H1 (cell line): Measurements from ENCODE around the gene SDHAF4. TPM values are rescaled to one million over a fixed set of nuclear protein-coding genes. Genes with fewer than 3 reads are reported as not detected.

ENCODE experiments used
- CREB1 ChIP-seq: IDR thresholded peaks from 2 replicates; pipeline ENCODE4 v1.6.1; 2012; ENCODE audit warnings: inconsistent platforms
- POLR2AphosphoS5 ChIP-seq: IDR thresholded peaks from 2 replicates; pipeline ENCODE4 v1.6.1; 2011; ENCODE audit warnings: low read depth, low read length
- polyA plus RNA-seq, 7 experiments: library from polyadenylated mRNA; depleted of rRNA in 3 of 7; stranded (reverse) in 5 of 7; unstranded in 2 of 7; fragments of >200 nt in 5 of 7; fragments of 200-250 nt in 2 of 7; gene quantifications; 1 replicate in 5 of 7; 2 replicates in 1 of 7; 4 replicates in 1 of 7; pipeline versions ENCODE4 v1.2.1 to v1.2.3, GENCODE V29; 2011 to 2013; ENCODE audit warnings: missing spikeins in 2 of 7, mixed read lengths in 2 of 7
- total RNA-seq: library from RNA; stranded (reverse); fragmentation: NEBNext Ultra II Directional; extraction: Animal tissue kit (Norgen Biotek cat#: 25700); gene quantifications from 2 replicates; pipeline ENCODE4 v1.2.1, GENCODE V29; 2021

The SDHAF4 gene
- total and polyA plus RNA-seq, 2 of the 8 experiments (the other 6 are each of a cell fraction or from before 2014, with no cell fraction given), result 9.8 to 14.9 TPM

GRCh38 chr6:70629929-70630328 lies 63.2 kb downstream of the SDHAF4 start (continued):
- no peak for TF ChIP-seq POLR2AphosphoS5
- TF ChIP-seq CREB1, result no peak
